Progenitor cell of endocrine pancreas (in vitro differentiated cells): ENCODE results near the gene CRAMP1. TPM values are rescaled to one million over a fixed set of nuclear protein-coding genes. Genes with fewer than 3 reads are reported as not detected.

ENCODE experiments used
- DNase-seq: peaks from one replicate; pipeline ENCODE4 v3.0.0; 2021; ENCODE audit warnings: low spot score; ENCODE audit not compliant: unreplicated experiment
- H3K27ac Mint-ChIP-seq: 2 replicates; pipeline ENCODE4 v1.8.0; 2021; ENCODE audit warnings: mild to moderate bottlenecking, moderate library complexity, mixed read lengths
- H3K27me3 Mint-ChIP-seq: 2 replicates; pipeline ENCODE4 v1.8.0; 2021; ENCODE audit warnings: mixed read lengths
- H3K36me3 Mint-ChIP-seq: 2 replicates; pipeline ENCODE4 v1.8.0; 2022; ENCODE audit warnings: mixed read lengths; ENCODE audit not compliant: insufficient read depth
- H3K4me1 Mint-ChIP-seq: 2 replicates; pipeline ENCODE4 v1.8.0; 2021; ENCODE audit warnings: low read depth, mixed read lengths
- H3K4me3 Mint-ChIP-seq: 2 replicates; pipeline ENCODE4 v1.8.0; 2021; ENCODE audit warnings: low read depth, mild to moderate bottlenecking, moderate library complexity, mixed read lengths
- H3K9me3 Mint-ChIP-seq: 2 replicates; pipeline ENCODE4 v1.8.0; 2021; ENCODE audit warnings: low read depth, mixed read lengths
- CTCF ChIP-seq: fragments of 200-600 bp; sonication (generic); IDR thresholded peaks from one replicate; pipeline ENCODE4 v1.5.0; 2021; ENCODE audit warnings: antibody characterized with exemption, mild to moderate bottlenecking; ENCODE audit not compliant: unreplicated experiment
- total RNA-seq: library from RNA; stranded (reverse); gene quantifications from 2 replicates; pipeline ENCODE4 v1.2.1, GENCODE V29; 2021

The CRAMP1 gene
- total RNA-seq, 1 donor from 2014 or later = 58.3 TPM

GRCh38 chr16:1633310-1633709 is 21.1 kb downstream of the CRAMP1 start:
- Mint-ChIP-seq H3K36me3 (peaks cover 17% of the 10 kb centered on the region), H3K4me3 (no peak overlapping the region), H3K27ac (no peak overlapping the region), H3K4me1 (no peaks in the 10 kb centered on the region), H3K9me3 (no peaks in the 10 kb centered on the region), H3K27me3 (no peaks in the 10 kb centered on the region)
- no peak for TF ChIP-seq CTCF
- DNase-seq = no peak

- no peaks in the 10 kb centered on the region for H3K27me3 Mint-ChIP-seq
- no peak overlapping the region for H3K4me3 Mint-ChIP-seq
- peaks cover 22% of the 10 kb centered on the region for H3K36me3 Mint-ChIP-seq
- peak overlapping the region; percentile 90 for H3K27ac Mint-ChIP-seq
- H3K9me3 Mint-ChIP-seq = no peaks in the 10 kb centered on the region
- no peak for TF ChIP-seq CTCF
- no peak for DNase-seq
- no peaks in the 10 kb centered on the region for H3K4me1 Mint-ChIP-seq
Measured at GRCh38 chr16:1634541-1634940, 22.4 kb downstream of the CRAMP1 start.

GRCh38 chr16:1635070-1635469 is 22.9 kb downstream of the CRAMP1 start:
- no peak for DNase-seq
- Mint-ChIP-seq H3K4me3 (no peak overlapping the region), H3K4me1 (no peaks in the 10 kb centered on the region), H3K27me3 (no peaks in the 10 kb centered on the region), H3K9me3 (no peaks in the 10 kb centered on the region), H3K36me3 (peaks cover 23% of the 10 kb centered on the region), H3K27ac (no peak overlapping the region)
- no peak for TF ChIP-seq CTCF

- no peaks in the 10 kb centered on the region for H3K4me1 Mint-ChIP-seq
- TF ChIP-seq CTCF = no peak
- DNase-seq = no peak
- H3K27me3 Mint-ChIP-seq = no peaks in the 10 kb centered on the region
- no peak overlapping the region for H3K4me3 Mint-ChIP-seq
- no peak overlapping the region for H3K27ac Mint-ChIP-seq
- H3K9me3 Mint-ChIP-seq = no peaks in the 10 kb centered on the region
- peaks cover 28% of the 10 kb centered on the region for H3K36me3 Mint-ChIP-seq
Measured at GRCh38 chr16:1637526-1637925, 25.4 kb downstream of the CRAMP1 start.

- Mint-ChIP-seq H3K27ac (no peak overlapping the region), H3K4me3 (no peak overlapping the region), H3K4me1 (no peaks in the 10 kb centered on the region), H3K9me3 (no peaks in the 10 kb centered on the region), H3K36me3 (peaks cover 29% of the 10 kb centered on the region), H3K27me3 (no peaks in the 10 kb centered on the region)
- DNase-seq = no peak
- no peak for TF ChIP-seq CTCF
Measured at GRCh38 chr16:1638757-1639156, 26.6 kb downstream of the CRAMP1 start.
